Panc1 (cell line): ENCODE measurements around the gene HNRNPM.

Source experiments
- CTCF ChIP-seq: fragments of 450-650 bp; IDR thresholded peaks from 2 replicates; pipeline ENCODE4 v1.5.1; 2017; ENCODE audit warnings: mild to moderate bottlenecking
- SIN3A ChIP-seq: IDR thresholded peaks from 2 replicates; pipeline ENCODE4 v1.6.1; 2012; ENCODE audit warnings: low read depth, mild to moderate bottlenecking, low read length, moderate library complexity, borderline replicate concordance; ENCODE audit not compliant: insufficient read depth

GRCh38 chr19:8475005-8475404 is 30.2 kb downstream of the HNRNPM start:
- TF ChIP-seq CTCF (no peak), SIN3A (no peak)
